HG03039 (cell line): Measurements from ENCODE around the gene SLC5A12.

Source experiments
- ATAC-seq: cut with Tn5 transposase; IDR thresholded peaks from one replicate; pipeline ENCODE4 v1.9.1; 2021; ENCODE audit warnings: mild to moderate bottlenecking, moderate library complexity; ENCODE audit not compliant: unreplicated experiment

The SLC5A12 gene

GRCh38 chr11:26726960-26727359 lies 5.1 kb upstream of the SLC5A12 start:
- ATAC-seq, result no peak

GRCh38 chr11:26719998-26720397 lies 1.9 kb downstream of the SLC5A12 start:
- no peak for ATAC-seq

GRCh38 chr11:26719289-26719973 lies 2.4 kb downstream of the SLC5A12 start:
- no peak for ATAC-seq

- no peak for ATAC-seq
Observed at GRCh38 chr11:26717771-26718170, 4.1 kb downstream of the SLC5A12 start.

GRCh38 chr11:26715133-26715532 lies 6.7 kb downstream of the SLC5A12 start:
- ATAC-seq, result no peak

- ATAC-seq, result no peak
Observed at GRCh38 chr11:26712497-26712896, 9.4 kb downstream of the SLC5A12 start.

GRCh38 chr11:26710489-26710888 lies 11.4 kb downstream of the SLC5A12 start:
- ATAC-seq, result no peak

GRCh38 chr11:26708736-26709456 lies 13.0 kb downstream of the SLC5A12 start:
- ATAC-seq, result no peak

GRCh38 chr11:26706181-26706580 lies 15.7 kb downstream of the SLC5A12 start:
- no peak for ATAC-seq

GRCh38 chr11:26704249-26704648 lies 17.6 kb downstream of the SLC5A12 start:
- ATAC-seq, result no peak

- ATAC-seq, result no peak
Observed at GRCh38 chr11:26703411-26704191, 18.3 kb downstream of the SLC5A12 start.

GRCh38 chr11:26702406-26702805 lies 19.5 kb downstream of the SLC5A12 start:
- ATAC-seq, result no peak

- no peak for ATAC-seq
Observed at GRCh38 chr11:26700574-26701235, 21.2 kb downstream of the SLC5A12 start.

- ATAC-seq, result no peak
Observed at GRCh38 chr11:26698224-26698623, 23.6 kb downstream of the SLC5A12 start.

- ATAC-seq, result no peak
Observed at GRCh38 chr11:26696330-26696729, 25.5 kb downstream of the SLC5A12 start.

- no peak for ATAC-seq
Observed at GRCh38 chr11:26688701-26689100, 33.2 kb downstream of the SLC5A12 start.

- no peak for ATAC-seq
Observed at GRCh38 chr11:26687351-26687750, 34.5 kb downstream of the SLC5A12 start.

- ATAC-seq, result no peak
Observed at GRCh38 chr11:26677566-26677965, 44.3 kb downstream of the SLC5A12 start.

- ATAC-seq, result no peak
Observed at GRCh38 chr11:26676641-26677040, 45.2 kb downstream of the SLC5A12 start.

GRCh38 chr11:26675233-26675928 lies 46.5 kb downstream of the SLC5A12 start:
- no peak for ATAC-seq

- no peak for ATAC-seq
Observed at GRCh38 chr11:26665946-26666345, 55.9 kb downstream of the SLC5A12 start.
